ENCODE results near the gene RNF187.

The RNF187 gene

GRCh38 chr1:228494970-228495853 is 8.0 kb downstream of the RNF187 start:
- H3K4me1 ChIP-seq (ENCODE audit: insufficient read depth, poor library complexity, severe bottlenecking): no peaks in the 10 kb centered on the region
- H3K9me3 ChIP-seq (ENCODE audit: severe bottlenecking): no peaks in the 10 kb centered on the region
- DNase-seq (ENCODE audit: low spot score) (no peak), ATAC-seq (ENCODE audit: low read depth) (no peak)
- H3K4me3 ChIP-seq (ENCODE audit: severe bottlenecking): no peak overlapping the region
- no peaks in the 10 kb centered on the region for H3K27me3 ChIP-seq (ENCODE audit: insufficient read depth, poor library complexity, severe bottlenecking)
- peaks cover 11% of the 10 kb centered on the region; the same call in 1 of the 2 replicates for H3K36me3 ChIP-seq (ENCODE audit: low read depth)
- TF ChIP-seq, protein P1, sequence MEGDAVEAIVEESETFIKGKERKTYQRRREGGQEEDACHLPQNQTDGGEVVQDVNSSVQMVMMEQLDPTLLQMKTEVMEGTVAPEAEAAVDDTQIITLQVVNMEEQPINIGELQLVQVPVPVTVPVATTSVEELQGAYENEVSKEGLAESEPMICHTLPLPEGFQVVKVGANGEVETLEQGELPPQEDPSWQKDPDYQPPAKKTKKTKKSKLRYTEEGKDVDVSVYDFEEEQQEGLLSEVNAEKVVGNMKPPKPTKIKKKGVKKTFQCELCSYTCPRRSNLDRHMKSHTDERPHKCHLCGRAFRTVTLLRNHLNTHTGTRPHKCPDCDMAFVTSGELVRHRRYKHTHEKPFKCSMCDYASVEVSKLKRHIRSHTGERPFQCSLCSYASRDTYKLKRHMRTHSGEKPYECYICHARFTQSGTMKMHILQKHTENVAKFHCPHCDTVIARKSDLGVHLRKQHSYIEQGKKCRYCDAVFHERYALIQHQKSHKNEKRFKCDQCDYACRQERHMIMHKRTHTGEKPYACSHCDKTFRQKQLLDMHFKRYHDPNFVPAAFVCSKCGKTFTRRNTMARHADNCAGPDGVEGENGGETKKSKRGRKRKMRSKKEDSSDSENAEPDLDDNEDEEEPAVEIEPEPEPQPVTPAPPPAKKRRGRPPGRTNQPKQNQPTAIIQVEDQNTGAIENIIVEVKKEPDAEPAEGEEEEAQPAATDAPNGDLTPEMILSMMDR (IDR thresholded peaks at IDR 0.05; ENCODE audit: poor library complexity, severe bottlenecking): no peak
- no peak overlapping the region for H3K27ac ChIP-seq (ENCODE audit: poor library complexity, severe bottlenecking)

GRCh38 chr1:228496084-228496483 is 8.9 kb downstream of the RNF187 start:
- ATAC-seq (ENCODE audit: low read depth) (no peak), DNase-seq (ENCODE audit: low spot score) (no peak)
- no peaks in the 10 kb centered on the region for H3K4me1 ChIP-seq (ENCODE audit: insufficient read depth, poor library complexity, severe bottlenecking)
- H3K9me3 ChIP-seq (ENCODE audit: severe bottlenecking): no peaks in the 10 kb centered on the region
- 0 out of 2 replicates have a peak, but pooled peaks cover 5% of the 10 kb centered on the region for H3K36me3 ChIP-seq (ENCODE audit: low read depth)
- no peak overlapping the region for H3K4me3 ChIP-seq (ENCODE audit: severe bottlenecking)
- no peaks in the 10 kb centered on the region for H3K27me3 ChIP-seq (ENCODE audit: insufficient read depth, poor library complexity, severe bottlenecking)
- H3K27ac ChIP-seq (ENCODE audit: poor library complexity, severe bottlenecking): no peak overlapping the region
- TF ChIP-seq, protein P1 (IDR thresholded peaks at IDR 0.05; ENCODE audit: poor library complexity, severe bottlenecking): no peak

- no peaks in the 10 kb centered on the region for H3K9me3 ChIP-seq (ENCODE audit: severe bottlenecking)
- DNase-seq (ENCODE audit: low spot score) (no peak), ATAC-seq (ENCODE audit: low read depth) (no peak)
- H3K4me1 ChIP-seq (ENCODE audit: insufficient read depth, poor library complexity, severe bottlenecking): no peaks in the 10 kb centered on the region
- H3K36me3 ChIP-seq (ENCODE audit: low read depth): 0 out of 2 replicates have a peak, but pooled peaks cover 5% of the 10 kb centered on the region
- no peak overlapping the region for H3K27ac ChIP-seq (ENCODE audit: poor library complexity, severe bottlenecking)
- no peaks in the 10 kb centered on the region for H3K27me3 ChIP-seq (ENCODE audit: insufficient read depth, poor library complexity, severe bottlenecking)
- H3K4me3 ChIP-seq (ENCODE audit: severe bottlenecking): no peak overlapping the region
- TF ChIP-seq, protein P1 (IDR thresholded peaks at IDR 0.05; ENCODE audit: poor library complexity, severe bottlenecking): no peak
Measured at GRCh38 chr1:228496494-228496893, 9.3 kb downstream of the RNF187 start.

DNA sequence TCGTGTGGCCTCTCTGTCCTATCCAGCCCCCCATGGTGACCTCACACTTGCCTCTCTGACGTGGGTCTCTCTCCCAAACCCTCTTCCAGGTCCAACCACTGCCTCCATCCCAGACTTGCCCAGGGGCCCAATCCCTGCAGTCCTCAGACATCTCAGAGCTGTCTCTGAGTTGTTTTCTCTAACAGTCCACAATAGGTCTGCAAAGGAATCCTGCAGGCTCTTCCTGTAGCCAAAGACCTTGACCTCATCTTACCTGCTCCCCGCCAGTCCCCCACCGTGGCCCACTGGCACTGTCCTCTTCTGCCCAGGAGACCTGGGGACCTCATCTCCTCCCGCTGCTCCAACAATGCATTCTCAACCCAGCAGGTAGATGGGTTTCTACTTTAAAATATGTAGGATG is 10.0 kb downstream of the RNF187 start:
- Histone ChIP-seq H3K27ac (ENCODE audit: poor library complexity, severe bottlenecking) (no peak overlapping the region), H3K36me3 (ENCODE audit: low read depth) (no peaks in the 10 kb centered on the region)
- TF ChIP-seq, protein P1 (IDR thresholded peaks at IDR 0.05; ENCODE audit: poor library complexity, severe bottlenecking): no peak

DNA sequence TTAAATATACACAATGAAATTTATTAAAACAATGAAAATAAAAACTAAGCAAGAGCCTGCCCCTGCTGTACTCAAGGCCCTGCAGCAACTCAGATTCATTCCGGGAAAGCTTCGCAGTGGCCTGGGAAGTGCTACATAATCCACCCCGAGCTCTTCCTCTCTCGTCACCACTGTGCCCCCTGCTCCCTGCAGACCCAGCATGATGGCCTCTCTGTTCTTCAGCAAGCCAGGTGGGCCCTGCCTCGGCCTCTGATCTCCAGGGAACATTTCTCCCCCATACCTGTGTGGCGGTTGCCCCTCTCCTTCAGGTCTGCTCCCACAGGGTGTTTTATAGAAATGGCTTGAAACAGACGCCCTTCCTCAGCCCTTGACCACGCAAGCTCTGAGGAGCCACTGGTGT is 10.6 kb downstream of the RNF187 start:
- no peak overlapping the region for H3K27ac ChIP-seq (ENCODE audit: poor library complexity, severe bottlenecking)
- H3K4me3 ChIP-seq (ENCODE audit: severe bottlenecking): no peak overlapping the region
- H3K9me3 ChIP-seq (ENCODE audit: severe bottlenecking): no peaks in the 10 kb centered on the region
- H3K4me1 ChIP-seq (ENCODE audit: insufficient read depth, poor library complexity, severe bottlenecking): no peaks in the 10 kb centered on the region
- DNase-seq (ENCODE audit: low spot score) (no peak), ATAC-seq (ENCODE audit: low read depth) (no peak)
- TF ChIP-seq, protein P1 (IDR thresholded peaks at IDR 0.05; ENCODE audit: poor library complexity, severe bottlenecking): no peak
- no peaks in the 10 kb centered on the region for H3K36me3 ChIP-seq (ENCODE audit: low read depth)
- no peaks in the 10 kb centered on the region for H3K27me3 ChIP-seq (ENCODE audit: insufficient read depth, poor library complexity, severe bottlenecking)

More for the DNA sequence above, 10.0 kb downstream of the RNF187 start:
- Histone ChIP-seq H3K4me1 (ENCODE audit: insufficient read depth, poor library complexity, severe bottlenecking) (no peaks in the 10 kb centered on the region), H3K4me3 (ENCODE audit: severe bottlenecking) (no peak overlapping the region), H3K27me3 (ENCODE audit: insufficient read depth, poor library complexity, severe bottlenecking) (no peaks in the 10 kb centered on the region), H3K9me3 (ENCODE audit: severe bottlenecking) (no peaks in the 10 kb centered on the region)
- DNase-seq (ENCODE audit: low spot score) (no peak), ATAC-seq (ENCODE audit: low read depth) (no peak)
